GM23248 (cell line): ENCODE data around the gene TIMM44. TPM values are rescaled to one million over a fixed set of nuclear protein-coding genes. Genes with fewer than 3 reads are reported as not detected.
A peak's percentile ranks its signal among the peaks of the same experiment; 100 is the strongest.

Experiments
- DNase-seq: peaks from one replicate; pipeline ENCODE4 v3.0.0-alpha.2; 2015
- H2AFZ ChIP-seq: fragments of 200-600 bp; sonication (generic); 2 replicates; pipeline ENCODE4 v1.6.1; 2016; ENCODE audit warnings: antibody characterized with exemption
- H3F3A ChIP-seq: fragments of 200-600 bp; sonication (generic); 2 replicates; pipeline ENCODE4 v1.6.1; 2016; ENCODE audit warnings: mild to moderate bottlenecking, antibody characterized with exemption, mixed run types; ENCODE audit not compliant: insufficient read depth
- H3K27ac ChIP-seq: fragments of 200-600 bp; sonication (generic); 2 replicates; pipeline ENCODE4 v1.5.1; 2016; ENCODE audit warnings: mild to moderate bottlenecking
- H3K27me3 ChIP-seq: fragments of 200-600 bp; sonication (generic); replicated peaks from 2 replicates; pipeline ENCODE4 v1.6.1; 2016; ENCODE audit warnings: mild to moderate bottlenecking; ENCODE audit not compliant: insufficient read depth
- H3K36me3 ChIP-seq: fragments of 200-600 bp; sonication (generic); 2 replicates; pipeline ENCODE4 v1.6.1; 2016; ENCODE audit warnings: low read depth, mild to moderate bottlenecking
- H3K4me1 ChIP-seq: fragments of 200-600 bp; sonication (generic); 2 replicates; pipeline ENCODE4 v1.6.1; 2016; ENCODE audit warnings: mild to moderate bottlenecking; ENCODE audit not compliant: insufficient read depth
- H3K4me2 ChIP-seq: fragments of 200-600 bp; sonication (generic); one replicate; pipeline ENCODE4 v1.6.1; 2016; ENCODE audit warnings: mild to moderate bottlenecking; ENCODE audit not compliant: unreplicated experiment
- H3K4me3 ChIP-seq: fragments of 200-600 bp; sonication (generic); 2 replicates; pipeline ENCODE4 v1.5.1; 2016; ENCODE audit warnings: mild to moderate bottlenecking
- H3K79me2 ChIP-seq: fragments of 200-600 bp; sonication (generic); 2 replicates; pipeline ENCODE4 v1.6.1; 2016; ENCODE audit warnings: mild to moderate bottlenecking; ENCODE audit not compliant: insufficient read depth
- H3K9ac ChIP-seq: fragments of 200-600 bp; sonication (generic); 2 replicates; pipeline ENCODE4 v1.6.1; 2016; ENCODE audit warnings: mild to moderate bottlenecking
- H3K9me2 ChIP-seq: fragments of 200-600 bp; sonication (generic); 2 replicates; pipeline ENCODE4 v1.6.1; 2016; ENCODE audit warnings: mixed run types, mild to moderate bottlenecking, moderate library complexity; ENCODE audit not compliant: insufficient read depth
- H3K9me3 ChIP-seq: fragments of 200-600 bp; sonication (generic); one replicate; pipeline ENCODE4 v1.6.1; 2017; ENCODE audit warnings: low read depth
- H4K20me1 ChIP-seq: fragments of 200-600 bp; sonication (generic); 2 replicates; pipeline ENCODE4 v1.6.0; 2016; ENCODE audit not compliant: insufficient read depth
- EZH2 ChIP-seq: fragments of 200-600 bp; sonication (generic); IDR thresholded peaks from 2 replicates; pipeline ENCODE4 v1.6.1; 2018; ENCODE audit warnings: antibody characterized with exemption, mild to moderate bottlenecking; ENCODE audit not compliant: insufficient read depth, poor library complexity, severe bottlenecking
- EZH2phosphoT487 ChIP-seq: fragments of 200-600 bp; sonication (generic); IDR thresholded peaks from 2 replicates; pipeline ENCODE4 v1.6.1; 2018; ENCODE audit warnings: antibody characterized with exemption, moderate library complexity, mild to moderate bottlenecking, low read depth; ENCODE audit not compliant: insufficient read depth
- WGBS, 2 experiments: methylation state at CpG; one replicate each; pipeline ENCODE4 v1.1.6; 2015 to 2017; ENCODE audit warnings: low lambda C conversion rate in 2 of 2, low coverage in 1 of 2; ENCODE audit errors: missing lambda C conversion rate in 2 of 2; 5-methylcytosine and 5-hydroxymethylcytosine counted together
- in situ Hi-C: fragments of 300-500 bp; cut with MboI; formaldehyde crosslinking; loops from 2 replicates; pipeline ENCODE4 v1.15.0; 2020
- polyA plus RNA-seq: library from polyadenylated mRNA; unstranded; fragments of >200 nt; fragmentation: Nextera tagmentation; extraction: Ambion mirVana; gene quantifications from 2 replicates; pipeline ENCODE4 v1.2.1, GENCODE V29; 2016
- total RNA-seq: library from RNA; depleted of rRNA; stranded (reverse); fragments of >200 nt; shearing (Covaris generic); gene quantifications from 2 replicates; pipeline ENCODE4 v1.2.3, GENCODE V29; 2014

Gene TIMM44
- total and polyA plus RNA-seq, 2 experiments from 2014 or later: 25.8 to 53.1 TPM

- 11 to 19% methylated on average over 33 to 61 of the region's 68 CpGs for WGBS, 2 experiments
- H3K4me2 ChIP-seq: peak overlapping the region; percentile 90
- no peak for DNase-seq
- H3K4me1 ChIP-seq: peaks cover 10% of the 10 kb centered on the region
- no peaks in the 10 kb centered on the region for H3K36me3 ChIP-seq
- H3K9me2 ChIP-seq: no peaks in the 10 kb centered on the region
- H3K9me3 ChIP-seq: no peaks in the 10 kb centered on the region
- peaks cover 56% of the 10 kb centered on the region for H3K79me2 ChIP-seq
- in situ Hi-C loops: no loop called here
- H3K27ac ChIP-seq: peak overlapping the region; percentile 42; the same call in 1 of the 2 replicates
- no peaks in the 10 kb centered on the region for H3K27me3 ChIP-seq
- H2AFZ ChIP-seq: no peak overlapping the region
- no peak for TF ChIP-seq EZH2
- no peaks in the 10 kb centered on the region for H3F3A ChIP-seq
- peak overlapping the region; percentile 83 for H3K4me3 ChIP-seq
- H4K20me1 ChIP-seq: no peaks in the 10 kb centered on the region; the same call in 1 of the 2 replicates
- peak overlapping the region; percentile 89 for H3K9ac ChIP-seq
Measured at GRCh38 chr19:7904074-7905020, 39.1 kb downstream of the TIMM44 start.

- Histone ChIP-seq H3K9me3 (no peaks in the 10 kb centered on the region), H3K79me2 (peaks cover 52% of the 10 kb centered on the region), H3K9ac (peak within 1 kb of the TSS; percentile 89), H2AFZ (peak within 1 kb of the TSS; percentile 82), H3K4me2 (peak within 1 kb of the TSS; percentile 98), H3K27ac (peak within 1 kb of the TSS; percentile 71), H3K4me1 (peaks cover 10% of the 10 kb centered on the region), H3K36me3 (no peaks in the 10 kb centered on the region), H3K4me3 (peak within 1 kb of the TSS; percentile 89), H3F3A (no peaks in the 10 kb centered on the region), H3K9me2 (no peaks in the 10 kb centered on the region), H4K20me1 (no peaks in the 10 kb centered on the region; the same call in 1 of the 2 replicates), H3K27me3 (no peaks in the 10 kb centered on the region)
- WGBS, 2 experiments: 1% methylated on average over 60 to 79 of the region's 89 CpGs
- in situ Hi-C loops: no loop called here
- peak; percentile 100 for DNase-seq
- no peak for TF ChIP-seq EZH2phosphoT487
- TF ChIP-seq EZH2: no peak
Measured at GRCh38 chr19:7903244-7904073, 40.0 kb downstream of the TIMM44 start, which contains the start of gene MAP2K7. Gene MAP2K7 (plus strand): TSS chr19:7903877. CDS start chr19:7903945, 68 bp downstream.

- Histone ChIP-seq H3F3A (no peaks in the 10 kb centered on the region), H2AFZ (peak overlapping the region; percentile 82), H3K27me3 (no peaks in the 10 kb centered on the region), H3K4me1 (peaks cover 10% of the 10 kb centered on the region), H3K79me2 (peaks cover 46% of the 10 kb centered on the region), H3K9me2 (no peaks in the 10 kb centered on the region), H3K36me3 (no peaks in the 10 kb centered on the region), H4K20me1 (no peaks in the 10 kb centered on the region; the same call in 1 of the 2 replicates), H3K4me2 (peak overlapping the region; percentile 98), H3K9me3 (no peaks in the 10 kb centered on the region), H3K4me3 (peak overlapping the region; percentile 89), H3K27ac (peak overlapping the region; percentile 71), H3K9ac (peak overlapping the region; percentile 85)
- in situ Hi-C loops: no loop called here
- TF ChIP-seq EZH2phosphoT487 (no peak), EZH2 (no peak)
- WGBS, 2 experiments: 6 to 8% methylated on average over 20 of the region's 20 CpGs
- peak; percentile 56 for DNase-seq
Measured at GRCh38 chr19:7902796-7903243, 40.6 kb downstream of the TIMM44 start.

GRCh38 chr19:7901337-7901736 is 42.1 kb downstream of the TIMM44 start:
- peaks cover 10% of the 10 kb centered on the region for H3K4me1 ChIP-seq
- 94% methylated on average over 7 of the region's 7 CpGs for WGBS, 2 experiments
- H3K27ac ChIP-seq: no peak overlapping the region
- H3K9ac ChIP-seq: no peak overlapping the region
- no peak overlapping the region for H2AFZ ChIP-seq
- H3K79me2 ChIP-seq: peaks cover 31% of the 10 kb centered on the region
- TF ChIP-seq EZH2phosphoT487 (no peak), EZH2 (no peak)
- in situ Hi-C loops: no loop called here
- H3K4me3 ChIP-seq: no peak overlapping the region
- no peak overlapping the region for H3K4me2 ChIP-seq
- no peaks in the 10 kb centered on the region for H3K27me3 ChIP-seq
- no peak for DNase-seq
- no peaks in the 10 kb centered on the region for H3K9me2 ChIP-seq
- no peaks in the 10 kb centered on the region for H4K20me1 ChIP-seq
- no peaks in the 10 kb centered on the region for H3K9me3 ChIP-seq
- H3F3A ChIP-seq: no peaks in the 10 kb centered on the region
- no peaks in the 10 kb centered on the region for H3K36me3 ChIP-seq
